ENCODE data around the gene POLR1E.

POLR1E gene, protein sequence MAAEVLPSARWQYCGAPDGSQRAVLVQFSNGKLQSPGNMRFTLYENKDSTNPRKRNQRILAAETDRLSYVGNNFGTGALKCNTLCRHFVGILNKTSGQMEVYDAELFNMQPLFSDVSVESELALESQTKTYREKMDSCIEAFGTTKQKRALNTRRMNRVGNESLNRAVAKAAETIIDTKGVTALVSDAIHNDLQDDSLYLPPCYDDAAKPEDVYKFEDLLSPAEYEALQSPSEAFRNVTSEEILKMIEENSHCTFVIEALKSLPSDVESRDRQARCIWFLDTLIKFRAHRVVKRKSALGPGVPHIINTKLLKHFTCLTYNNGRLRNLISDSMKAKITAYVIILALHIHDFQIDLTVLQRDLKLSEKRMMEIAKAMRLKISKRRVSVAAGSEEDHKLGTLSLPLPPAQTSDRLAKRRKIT

DNA sequence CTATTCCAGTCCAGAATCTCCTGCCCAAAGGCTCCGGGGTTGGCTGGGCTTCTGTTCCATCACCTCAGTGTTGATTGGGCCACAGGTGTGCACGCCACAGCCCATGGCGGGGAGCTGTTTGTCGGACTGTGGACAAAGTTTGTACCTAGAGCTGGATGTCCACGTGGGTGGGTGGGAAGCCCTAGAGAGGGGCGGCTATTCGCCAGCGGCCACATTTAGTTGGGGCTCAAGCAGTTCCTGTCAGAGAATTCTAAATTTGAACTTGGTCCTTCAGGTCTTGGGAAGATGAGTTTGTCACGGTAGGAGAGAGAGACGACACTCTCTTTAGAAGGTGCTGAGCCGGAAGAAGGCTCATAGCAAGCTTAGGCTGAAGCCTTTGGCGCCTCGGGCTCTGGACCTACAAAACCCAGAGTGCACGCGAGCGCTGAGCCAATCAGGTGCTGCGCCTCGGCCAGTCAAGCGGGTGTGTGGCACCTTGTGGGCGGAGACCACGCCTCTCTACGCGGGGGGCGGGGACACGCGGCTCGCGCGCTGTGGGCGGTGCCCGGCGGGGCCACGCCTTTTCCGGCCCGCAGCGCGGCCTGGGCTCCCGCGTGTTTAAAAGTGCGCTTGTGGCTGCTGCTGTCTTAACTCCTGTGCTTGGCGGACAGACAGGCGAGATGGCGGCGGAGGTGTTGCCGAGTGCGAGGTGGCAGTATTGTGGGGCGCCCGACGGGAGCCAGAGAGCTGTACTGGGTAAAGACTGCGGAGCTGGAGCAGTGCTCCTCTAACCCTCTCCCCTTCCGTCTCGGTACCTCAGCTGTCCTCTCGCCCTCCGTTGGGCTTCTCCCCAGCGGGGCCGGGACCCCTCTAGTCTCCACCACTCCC, at the start of gene POLR1E:
POLR1E (plus strand) TSS at position 560 of the 867 bp plus-strand sequence; CDS start at position 660, 100 bp downstream.
- peak; percentile 96 to 98 for DNase-seq

DNA sequence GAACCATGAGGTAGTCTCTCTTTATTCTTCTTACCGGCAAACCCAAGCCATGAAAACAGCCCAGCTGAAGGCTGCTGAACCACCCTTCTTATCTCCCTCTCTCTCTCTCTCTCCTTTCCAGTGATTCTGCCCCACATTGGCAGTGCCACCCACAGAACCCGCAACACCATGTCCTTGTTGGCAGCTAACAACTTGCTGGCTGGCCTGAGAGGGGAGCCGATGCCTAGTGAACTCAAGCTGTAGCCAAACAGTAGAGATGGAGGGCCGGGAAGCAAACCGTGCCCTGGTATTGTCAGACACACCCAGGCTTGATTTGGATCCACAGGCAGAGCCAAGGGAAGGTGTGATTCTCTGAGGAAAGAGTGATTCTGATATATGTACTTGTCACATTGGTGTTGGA, 49.2 kb upstream of the POLR1E start:
- DNase-seq, result no peak

DNA sequence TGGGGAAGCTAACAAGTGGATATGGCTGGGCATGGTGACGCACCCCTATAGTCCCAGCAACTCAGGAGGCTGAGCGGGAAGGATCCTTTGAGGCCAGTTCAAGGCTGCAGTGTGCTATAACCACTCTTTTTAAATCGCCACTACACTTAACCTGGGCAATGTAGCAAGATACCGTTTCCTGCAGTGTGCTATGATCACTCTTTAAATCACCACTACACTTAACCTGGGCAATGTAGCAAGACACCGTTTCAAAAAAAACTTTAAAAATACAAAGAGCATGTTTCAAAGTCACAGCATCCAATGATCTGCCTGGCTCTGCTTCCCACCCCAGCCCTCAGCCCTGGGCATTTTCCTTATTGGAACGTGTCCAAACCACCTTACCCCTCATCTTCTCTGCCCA, 48.7 kb upstream of the POLR1E start:
- no peak for DNase-seq

DNA sequence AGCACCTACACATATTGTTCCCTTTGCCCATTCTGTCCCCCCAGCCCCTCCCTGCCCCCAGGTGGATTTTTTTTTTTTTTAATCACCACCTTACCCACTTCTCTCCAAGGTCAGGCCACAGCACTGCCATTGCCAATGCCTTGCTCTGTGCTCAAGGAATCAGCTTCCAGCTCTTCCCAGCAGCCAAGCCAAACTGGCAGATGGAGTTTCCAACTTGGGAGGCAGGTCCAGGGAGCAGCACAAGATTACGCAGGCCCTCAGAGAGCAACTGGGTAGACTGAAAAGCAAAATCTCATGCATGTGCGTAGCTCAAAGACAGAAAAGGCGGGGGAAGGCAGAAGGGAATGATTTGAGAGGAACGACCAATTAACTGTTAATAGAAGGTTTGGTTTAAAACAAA, 48.1 kb upstream of the POLR1E start:
- no peak for DNase-seq

DNA sequence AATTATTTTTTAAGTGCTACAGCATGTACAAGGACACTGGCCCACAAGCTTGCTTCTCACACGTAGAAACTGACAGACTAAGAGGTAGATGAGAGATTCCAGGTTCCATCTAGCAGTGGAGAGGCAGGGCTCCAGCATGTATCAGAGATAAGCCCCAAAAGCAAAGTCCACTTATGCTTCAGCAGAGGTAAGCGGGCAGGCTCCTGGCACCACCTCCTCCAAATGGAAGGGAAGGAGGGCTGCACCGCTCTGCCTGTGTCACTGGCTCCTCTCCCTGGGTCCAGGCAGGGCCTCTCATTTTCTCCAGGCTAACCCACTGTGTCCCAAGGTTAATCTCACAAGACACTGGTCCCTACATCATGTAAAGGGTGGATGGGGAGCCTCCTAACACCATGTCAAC, 47.4 kb upstream of the POLR1E start:
- no peak for DNase-seq

DNA sequence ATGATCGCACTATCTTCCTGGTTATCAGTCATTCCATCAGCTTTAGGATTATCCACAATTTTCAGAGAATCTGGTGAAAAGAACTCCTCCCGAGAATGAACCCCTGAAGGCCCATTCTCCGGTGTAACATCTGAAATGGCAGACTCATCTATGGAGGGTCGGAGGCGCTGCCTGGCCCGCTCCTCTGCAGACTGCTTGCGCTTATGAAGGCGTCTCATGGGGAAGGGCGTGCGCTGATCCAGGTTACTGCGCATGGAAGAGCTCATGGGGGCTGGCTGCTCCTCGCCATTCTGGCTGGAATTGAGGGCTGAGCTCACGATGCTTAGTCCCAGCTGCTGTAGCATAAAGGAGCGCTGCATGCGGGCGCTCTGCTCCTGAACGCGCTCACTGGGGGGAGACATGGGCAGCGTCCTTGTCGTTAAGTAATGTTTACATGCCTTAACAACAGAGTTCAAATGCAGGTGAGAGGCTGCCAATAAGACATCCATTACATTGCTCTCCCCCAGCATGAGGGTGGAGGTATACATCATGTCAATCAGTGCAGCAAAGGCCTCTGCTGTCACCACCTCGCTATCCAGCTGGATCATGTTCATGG, 43.9 kb upstream of the POLR1E start:
- DNase-seq, result no peak

DNA sequence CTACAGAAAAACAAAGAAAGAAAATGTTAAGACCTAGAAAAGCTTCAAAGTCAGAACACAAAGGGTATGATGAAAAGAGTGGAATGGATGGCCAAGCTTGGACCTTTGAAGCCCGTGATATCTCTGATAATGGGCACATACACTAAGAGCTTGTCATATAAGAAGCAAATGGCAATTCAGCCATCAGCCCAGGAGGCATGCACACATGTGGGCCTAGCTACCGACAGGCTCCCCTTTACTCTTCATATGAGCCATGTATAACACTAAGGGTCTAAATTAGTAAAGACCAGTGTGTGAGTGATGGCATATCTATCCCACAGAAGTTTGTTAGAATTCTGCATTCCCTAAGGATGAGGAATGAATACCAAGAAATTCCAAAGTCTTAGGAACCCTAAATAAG, 43.2 kb upstream of the POLR1E start:
- DNase-seq, result no peak

DNA sequence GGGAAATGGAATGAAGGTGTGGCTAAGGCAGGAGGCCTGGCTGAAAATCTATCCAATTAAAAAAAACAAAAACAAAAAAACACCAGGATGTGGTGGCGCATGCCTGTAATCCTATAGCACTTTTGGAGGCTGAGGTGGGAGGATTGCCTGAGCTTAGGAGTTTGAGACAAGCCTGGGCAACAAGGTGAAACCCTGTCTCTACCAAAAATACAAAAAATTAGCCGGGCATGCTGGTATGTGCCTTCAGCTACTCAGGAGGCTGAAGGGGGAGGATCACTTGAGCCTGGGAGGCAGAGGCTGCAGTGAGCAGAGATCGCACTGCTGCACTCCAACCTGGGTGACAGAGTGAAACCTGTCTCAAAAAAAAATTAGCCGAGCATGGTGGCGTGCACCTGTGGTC, 42.2 kb upstream of the POLR1E start:
- DNase-seq, result no peak

DNA sequence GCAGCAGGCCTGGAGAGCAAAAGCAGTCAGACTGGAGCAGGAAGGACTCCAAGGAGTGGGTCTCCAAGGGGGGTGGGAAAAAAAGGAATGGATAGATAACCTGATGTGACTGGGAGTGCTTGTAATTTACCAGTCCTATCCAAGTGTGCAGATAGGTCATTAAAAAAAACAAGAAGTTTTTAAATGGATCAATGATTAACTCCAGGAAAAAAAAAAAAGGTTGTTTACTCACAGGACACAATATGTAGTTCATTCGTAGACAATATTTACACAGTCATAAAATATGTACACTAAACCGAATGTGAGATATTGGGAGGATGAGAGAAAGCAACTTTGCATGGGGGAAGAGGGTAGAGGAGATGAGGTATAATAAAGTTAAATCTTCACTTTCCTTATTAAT, 40.9 kb upstream of the POLR1E start:
- no peak for DNase-seq

DNA sequence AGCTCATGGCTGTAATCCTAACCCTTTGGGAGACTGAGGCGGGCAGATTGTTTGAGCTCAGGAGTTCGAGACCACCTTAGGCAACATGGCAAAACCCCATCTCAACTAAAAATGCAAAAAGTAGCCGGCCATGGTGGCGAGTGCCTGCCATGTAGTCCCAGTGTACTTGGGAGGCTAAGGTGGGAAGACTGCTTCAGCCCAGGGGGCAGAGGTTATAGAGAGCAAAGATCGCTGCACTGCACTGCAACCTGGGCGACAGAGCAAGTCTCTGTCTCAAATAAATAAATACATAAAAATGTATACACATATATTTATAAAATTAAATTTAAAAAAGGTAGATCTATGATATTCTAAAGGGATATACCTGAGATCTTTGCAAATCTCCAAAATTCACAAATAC, 39.9 kb upstream of the POLR1E start:
- DNase-seq, result no peak

DNA sequence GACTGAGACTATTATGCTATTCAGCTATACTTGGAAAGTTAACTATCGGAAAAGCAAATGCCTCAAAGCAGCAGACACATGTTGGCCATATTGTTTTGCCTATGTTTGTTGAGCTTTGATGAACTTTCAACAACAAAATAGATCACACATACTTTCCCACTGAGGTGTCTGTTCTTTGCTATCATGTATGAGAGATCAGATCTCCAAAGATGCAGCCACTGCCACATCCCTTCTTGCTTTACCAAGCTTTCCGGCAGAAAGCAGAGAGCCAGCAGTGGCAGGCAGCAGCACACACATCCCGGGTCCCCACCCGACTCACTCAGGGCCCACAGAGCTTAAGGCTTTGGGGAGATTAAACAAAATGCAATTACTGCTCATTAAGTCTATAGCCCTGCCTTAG, 39.3 kb upstream of the POLR1E start:
- DNase-seq, result no peak

DNA sequence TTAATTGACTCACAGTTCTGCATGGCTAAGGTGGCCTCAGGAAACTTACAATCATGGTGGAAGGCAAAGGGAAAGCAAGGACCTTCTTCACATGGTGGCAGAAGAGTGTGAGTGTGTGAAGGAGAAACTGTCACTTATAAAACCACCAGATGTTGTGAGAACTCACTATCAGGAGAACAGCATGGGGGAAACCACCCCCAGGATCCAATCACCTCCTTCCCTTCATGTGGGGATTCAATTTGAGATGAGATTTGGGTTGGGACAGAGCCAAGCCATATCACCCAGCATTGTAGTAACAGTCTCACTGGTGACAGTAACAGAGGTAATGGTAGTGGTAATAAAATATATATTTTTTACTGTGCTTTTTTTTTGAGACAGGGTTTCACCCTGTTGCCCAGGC, 38.6 kb upstream of the POLR1E start:
- no peak for DNase-seq

DNA sequence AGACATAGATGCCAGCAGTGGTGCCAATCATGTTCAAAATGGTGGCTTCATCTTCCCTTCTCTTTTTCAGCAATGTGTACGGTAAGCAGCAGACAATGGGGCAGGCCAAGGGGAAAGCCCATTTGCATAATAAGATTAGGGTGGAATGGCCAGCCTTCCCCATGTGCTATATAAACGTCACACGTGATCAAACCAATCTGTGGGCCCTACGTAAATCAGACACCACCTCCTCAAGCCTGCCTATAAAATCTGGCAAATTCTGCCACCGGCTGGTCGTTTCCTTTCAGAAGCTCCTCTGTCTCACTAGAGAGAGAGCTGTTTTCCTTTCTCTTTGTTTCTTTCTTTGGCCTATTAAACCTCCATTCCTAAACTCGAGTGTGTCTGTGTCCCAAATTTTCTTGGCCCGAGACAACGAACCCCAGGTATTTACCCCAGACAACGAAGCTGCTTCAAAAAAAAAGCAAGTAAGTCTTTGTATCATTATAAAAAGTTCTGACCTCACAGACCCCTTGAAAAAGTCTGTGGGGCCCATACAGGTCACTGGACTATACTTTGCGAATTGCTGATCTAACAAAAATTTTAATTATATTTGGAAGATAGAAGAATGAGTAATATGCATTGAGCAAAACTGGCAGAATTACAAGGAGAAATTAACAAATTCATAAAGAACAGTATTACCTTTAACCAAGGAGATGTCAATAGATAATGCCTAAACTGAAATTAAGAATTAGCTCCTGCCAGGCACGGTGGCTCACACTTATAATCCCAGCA, 35.7 kb upstream of the POLR1E start:
- no peak for DNase-seq

DNA sequence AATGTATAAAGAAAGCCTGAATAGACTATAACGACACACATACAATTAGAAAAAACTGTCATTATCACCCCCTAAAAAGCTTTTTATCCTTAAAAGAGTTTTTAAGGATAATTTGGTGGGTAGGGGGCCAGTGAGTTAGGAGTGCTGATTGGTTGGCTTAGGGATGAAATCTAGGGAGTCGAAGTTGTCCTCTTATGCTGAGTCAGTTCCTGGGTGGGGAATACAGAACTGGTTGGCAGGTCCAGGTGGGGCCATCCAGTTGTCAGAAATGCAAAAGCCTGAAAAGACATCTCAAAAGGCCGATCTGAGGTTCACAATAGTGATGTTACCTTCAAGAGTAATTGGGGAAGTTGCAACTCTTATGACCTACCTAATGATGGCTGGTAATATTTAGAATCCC, 34.1 kb upstream of the POLR1E start:
- no peak for DNase-seq

DNA sequence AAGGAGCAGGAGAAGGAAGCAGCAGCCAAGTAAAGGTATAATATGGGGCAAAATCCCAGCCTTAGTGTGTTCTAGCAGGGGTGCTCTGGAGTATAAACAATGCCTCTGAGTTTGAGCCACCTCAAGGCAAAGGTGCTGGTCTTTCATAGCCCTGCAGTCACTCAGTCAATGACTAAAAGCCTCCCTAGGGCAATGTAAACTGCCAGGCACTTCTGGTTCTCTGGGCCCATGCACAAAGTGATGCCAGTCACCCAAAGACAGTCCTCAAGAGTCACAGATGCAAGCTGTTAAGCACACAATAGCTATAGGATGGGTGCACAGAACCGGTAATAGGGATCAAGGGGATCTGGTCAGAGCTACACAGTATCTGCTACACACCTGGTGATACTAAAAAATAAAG, 33.1 kb upstream of the POLR1E start:
- DNase-seq, result no peak

DNA sequence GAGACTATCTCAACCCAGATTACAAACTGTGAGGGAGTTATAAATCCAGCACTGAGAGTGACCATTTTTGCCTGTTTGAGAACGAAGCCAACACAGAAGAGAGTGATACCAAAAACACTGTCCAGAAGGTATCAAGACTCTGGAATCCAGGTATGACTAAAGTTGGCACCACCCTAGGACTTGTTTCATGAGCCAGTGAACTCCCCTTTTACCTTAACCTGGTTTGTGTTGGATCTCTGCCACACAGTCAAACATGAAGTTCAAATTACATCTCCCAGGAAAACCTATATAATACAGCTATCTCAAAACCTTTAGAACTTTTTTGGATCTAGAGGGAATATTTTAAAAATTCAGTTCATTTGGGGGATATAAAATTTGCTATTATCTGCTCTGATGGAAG, 31.9 kb upstream of the POLR1E start:
- DNase-seq, result no peak

DNA sequence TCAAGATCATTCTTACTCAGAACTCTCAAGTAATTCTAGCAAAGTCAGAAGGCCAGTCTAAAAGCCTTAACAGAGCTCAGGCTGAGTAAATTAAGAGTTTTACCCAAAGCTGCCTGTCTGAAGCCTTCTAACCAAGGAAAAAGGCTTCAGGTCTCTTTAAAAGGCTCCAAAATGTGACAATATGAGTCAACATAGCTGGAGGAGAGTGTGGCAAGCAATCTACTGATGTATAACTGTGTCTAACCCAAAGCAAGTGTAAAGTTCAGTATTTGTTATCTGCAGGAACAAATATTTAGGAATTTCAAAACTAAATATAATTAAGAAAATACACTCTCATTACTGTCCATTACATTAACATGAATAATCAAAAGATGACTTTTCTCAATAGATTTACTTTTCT, 31.5 kb upstream of the POLR1E start:
- DNase-seq, result no peak

DNA sequence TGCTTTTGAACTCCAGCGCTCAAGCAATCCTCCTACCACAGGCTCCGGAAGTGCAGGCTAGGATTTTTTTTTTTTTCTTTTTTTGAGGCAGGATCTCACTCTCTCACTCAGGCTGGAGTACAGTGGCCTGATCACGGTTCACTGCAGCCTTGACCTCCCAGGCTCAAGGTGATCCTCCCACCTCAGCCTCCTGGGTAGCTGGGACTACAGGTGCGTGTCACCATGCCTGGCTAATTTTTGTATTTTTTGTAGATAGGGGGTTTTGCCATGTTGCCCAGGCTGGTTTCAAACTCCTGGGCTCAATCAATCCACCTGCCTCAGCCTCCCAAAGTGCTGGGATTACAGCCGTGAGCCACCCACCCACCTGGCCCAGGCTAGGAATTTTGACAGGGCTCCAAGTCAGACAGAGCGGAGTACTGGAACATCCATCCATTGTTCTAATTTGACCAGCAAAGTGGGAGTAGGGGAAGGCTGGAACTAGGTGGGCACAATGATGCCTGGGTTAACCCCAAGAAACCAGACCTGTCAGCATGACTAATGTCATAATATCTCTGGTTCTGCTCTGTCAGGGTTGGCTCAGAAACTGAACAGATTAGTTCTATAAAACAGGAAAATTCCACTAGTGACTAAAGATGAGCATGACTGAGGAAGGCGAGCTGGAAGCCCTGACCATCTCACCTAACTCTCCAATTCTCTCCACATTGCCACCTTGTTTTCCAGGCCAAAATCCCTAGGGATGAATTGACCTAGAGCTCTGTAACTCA, 29.7 kb upstream of the POLR1E start:
- no peak for DNase-seq

DNA sequence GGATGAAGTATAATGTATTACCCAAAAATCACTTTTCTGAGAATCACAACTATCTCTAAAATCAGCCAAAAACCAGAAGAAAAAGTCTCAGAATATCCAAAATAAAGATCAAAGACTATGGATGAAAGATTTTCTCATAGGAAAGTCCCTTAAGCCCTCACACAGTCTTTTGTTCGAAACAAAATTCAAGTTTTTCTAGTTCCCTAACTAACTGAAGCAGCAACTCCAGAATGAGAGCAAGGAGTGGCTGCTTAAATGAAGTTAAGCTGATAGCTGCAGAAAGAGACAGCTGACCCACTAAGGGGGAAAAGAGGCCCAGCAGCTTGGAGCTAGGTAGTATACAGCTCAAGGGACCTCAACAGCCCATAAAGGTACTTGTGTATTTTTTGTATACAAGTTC, 28.9 kb upstream of the POLR1E start:
- DNase-seq, result no peak

DNA sequence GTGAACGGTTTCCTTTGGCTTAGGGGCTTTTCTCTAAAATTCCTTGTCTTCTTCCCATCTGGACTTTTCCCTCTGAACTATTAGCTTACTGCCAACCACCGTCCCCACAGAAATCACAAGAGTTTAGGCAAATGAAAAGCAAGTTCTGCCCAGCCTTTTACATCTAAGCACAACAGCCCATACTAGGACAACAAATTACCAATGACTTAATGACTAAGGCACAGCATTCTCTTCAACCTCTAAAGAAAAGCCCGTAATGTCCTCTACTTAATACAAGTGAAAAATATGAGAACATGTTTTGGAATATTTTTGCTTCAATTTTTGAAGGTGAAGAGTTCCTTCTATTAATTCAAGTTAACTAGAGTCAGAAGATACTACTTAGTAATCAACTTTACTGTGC, 21.7 kb upstream of the POLR1E start:
- DNase-seq, result no peak

DNA sequence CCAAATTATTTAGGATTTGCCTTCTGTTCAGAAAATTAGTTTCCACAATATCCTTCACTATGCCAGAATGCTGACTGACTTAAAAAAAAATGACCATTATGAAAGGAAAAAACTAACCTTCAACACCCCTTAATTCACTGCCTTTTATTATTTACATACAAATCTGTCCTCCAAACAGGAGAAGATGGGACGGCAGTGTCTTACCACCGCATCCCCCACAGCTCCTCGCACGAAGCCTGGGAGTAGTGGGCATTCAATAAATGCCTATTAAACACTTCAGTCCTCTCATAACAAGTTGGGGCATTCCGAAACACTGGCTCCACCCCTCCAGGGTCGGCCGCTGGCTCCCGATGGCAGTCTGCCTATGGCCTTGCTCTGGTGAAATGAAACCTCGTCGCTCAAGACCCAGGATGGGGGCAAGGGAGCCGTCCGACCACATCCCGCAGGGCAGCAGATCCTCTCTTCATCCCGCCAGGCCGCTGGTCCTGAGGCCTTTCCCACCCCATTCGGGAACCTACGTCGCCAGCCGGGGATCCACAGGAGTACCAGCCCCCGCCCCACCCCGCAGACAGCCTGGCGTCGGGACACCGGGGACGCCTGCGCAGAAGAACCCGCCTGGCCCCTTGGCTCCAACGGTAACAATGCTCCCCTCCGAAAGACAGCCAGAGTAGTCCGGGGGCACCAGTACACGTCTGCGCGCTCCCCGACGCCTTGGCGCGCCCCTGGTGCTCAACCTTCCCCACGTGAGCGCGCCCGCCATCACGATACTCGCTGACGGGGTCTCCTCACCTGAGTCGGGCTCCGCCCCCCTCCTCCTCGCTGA, 21.1 kb upstream of the POLR1E start:
- DNase-seq, result peak in 1 of 2 donors; percentile 66
